ENCODE measurements around the gene CCDC192. TPM values are rescaled to one million over a fixed set of nuclear protein-coding genes. Genes with fewer than 3 reads are reported as not detected.

Gene CCDC192
- total RNA-seq, 3 donors from 2014 or later, result 1.0 TPM; not detected in 2

DNA sequence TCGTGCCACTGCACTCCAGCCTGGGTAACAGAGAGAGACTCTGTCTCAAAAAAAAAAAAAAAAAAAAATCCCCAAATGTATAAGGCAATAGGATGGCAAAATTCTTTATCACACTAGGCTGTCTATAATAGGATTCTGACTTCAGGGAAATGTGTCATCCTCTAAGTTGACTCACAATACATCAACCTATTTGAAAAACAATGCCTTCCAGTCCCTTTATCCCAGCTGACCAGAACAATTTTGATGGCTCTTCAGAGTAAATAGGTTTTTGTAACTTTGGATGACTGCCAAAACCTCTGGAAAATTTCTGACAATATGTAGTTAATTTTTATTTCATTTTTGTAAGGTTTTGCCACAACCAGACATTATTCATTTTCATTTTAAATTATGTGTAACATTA is 184.1 kb downstream of the CCDC192 start:
- no peak for ATAC-seq
- TF ChIP-seq, protein P1, sequence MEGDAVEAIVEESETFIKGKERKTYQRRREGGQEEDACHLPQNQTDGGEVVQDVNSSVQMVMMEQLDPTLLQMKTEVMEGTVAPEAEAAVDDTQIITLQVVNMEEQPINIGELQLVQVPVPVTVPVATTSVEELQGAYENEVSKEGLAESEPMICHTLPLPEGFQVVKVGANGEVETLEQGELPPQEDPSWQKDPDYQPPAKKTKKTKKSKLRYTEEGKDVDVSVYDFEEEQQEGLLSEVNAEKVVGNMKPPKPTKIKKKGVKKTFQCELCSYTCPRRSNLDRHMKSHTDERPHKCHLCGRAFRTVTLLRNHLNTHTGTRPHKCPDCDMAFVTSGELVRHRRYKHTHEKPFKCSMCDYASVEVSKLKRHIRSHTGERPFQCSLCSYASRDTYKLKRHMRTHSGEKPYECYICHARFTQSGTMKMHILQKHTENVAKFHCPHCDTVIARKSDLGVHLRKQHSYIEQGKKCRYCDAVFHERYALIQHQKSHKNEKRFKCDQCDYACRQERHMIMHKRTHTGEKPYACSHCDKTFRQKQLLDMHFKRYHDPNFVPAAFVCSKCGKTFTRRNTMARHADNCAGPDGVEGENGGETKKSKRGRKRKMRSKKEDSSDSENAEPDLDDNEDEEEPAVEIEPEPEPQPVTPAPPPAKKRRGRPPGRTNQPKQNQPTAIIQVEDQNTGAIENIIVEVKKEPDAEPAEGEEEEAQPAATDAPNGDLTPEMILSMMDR (IDR thresholded peaks at IDR 0.05), result no peak

GRCh38 chr5:127891942-127892341 is 188.8 kb downstream of the CCDC192 start:
- ATAC-seq (no peak), DNase-seq (no peak)

More for the DNA sequence above, 184.1 kb downstream of the CCDC192 start:
- intact Hi-C loops (cut with DNase I, micrococcal nuclease), result no loop called here
- no peaks in the 10 kb centered on the region for H3K36me3 ChIP-seq (ENCODE audit: low read depth)
- H3K9me3 ChIP-seq, result no peaks in the 10 kb centered on the region
- H3K4me1 ChIP-seq (ENCODE audit: low read depth), result peaks cover 14% of the 10 kb centered on the region
- DNase-seq, result no peak
- no peak overlapping the region for H3K4me3 ChIP-seq

GRCh38 chr5:127892467-127893207 is 189.4 kb downstream of the CCDC192 start:
- TF ChIP-seq, protein P1 (IDR thresholded peaks at IDR 0.05), result no peak
- DNase-seq (no peak), ATAC-seq (no peak)
- H3K4me3 ChIP-seq, result no peak overlapping the region
- intact Hi-C loops (cut with DNase I, micrococcal nuclease), result no loop called here
- H3K36me3 ChIP-seq (ENCODE audit: low read depth), result no peaks in the 10 kb centered on the region
- no peaks in the 10 kb centered on the region for H3K9me3 ChIP-seq
- H3K4me1 ChIP-seq (ENCODE audit: low read depth), result no peaks in the 10 kb centered on the region

More at GRCh38 chr5:127891942-127892341, 188.8 kb downstream of the CCDC192 start:
- Histone ChIP-seq H3K4me1 (ENCODE audit: low read depth) (no peaks in the 10 kb centered on the region), H3K9me3 (no peaks in the 10 kb centered on the region), H3K36me3 (ENCODE audit: low read depth) (no peaks in the 10 kb centered on the region), H3K4me3 (no peak overlapping the region)
- TF ChIP-seq, protein P1 (IDR thresholded peaks at IDR 0.05), result no peak
- intact Hi-C loops (cut with DNase I, micrococcal nuclease), result no loop called here

DNA sequence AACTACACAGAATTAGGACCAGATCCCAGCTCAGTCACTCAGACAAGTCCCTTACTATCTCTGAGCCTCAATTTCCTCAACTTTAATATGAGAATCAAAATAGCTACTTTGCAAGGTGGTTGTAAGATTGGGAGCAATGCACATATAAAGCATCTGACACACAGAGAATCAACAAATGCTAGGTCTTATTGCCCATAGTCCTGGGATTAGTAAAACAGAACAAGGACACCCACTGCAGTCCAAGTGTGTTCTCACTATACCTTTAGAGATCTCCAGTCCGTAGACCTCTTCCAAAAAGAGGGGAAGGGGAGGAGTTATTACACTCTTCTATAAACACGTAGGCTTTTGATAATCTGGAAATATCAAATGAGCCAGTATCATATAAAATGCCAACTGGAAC is 190.0 kb downstream of the CCDC192 start:
- no peaks in the 10 kb centered on the region for H3K9me3 ChIP-seq
- H3K36me3 ChIP-seq (ENCODE audit: low read depth), result no peaks in the 10 kb centered on the region
- H3K4me1 ChIP-seq (ENCODE audit: low read depth), result no peaks in the 10 kb centered on the region
- DNase-seq, result no peak
- TF ChIP-seq, protein P1 (IDR thresholded peaks at IDR 0.05), result no peak
- no peak overlapping the region for H3K4me3 ChIP-seq
- intact Hi-C loops (cut with DNase I, micrococcal nuclease), result no loop called here
- ATAC-seq, result no peak

DNA sequence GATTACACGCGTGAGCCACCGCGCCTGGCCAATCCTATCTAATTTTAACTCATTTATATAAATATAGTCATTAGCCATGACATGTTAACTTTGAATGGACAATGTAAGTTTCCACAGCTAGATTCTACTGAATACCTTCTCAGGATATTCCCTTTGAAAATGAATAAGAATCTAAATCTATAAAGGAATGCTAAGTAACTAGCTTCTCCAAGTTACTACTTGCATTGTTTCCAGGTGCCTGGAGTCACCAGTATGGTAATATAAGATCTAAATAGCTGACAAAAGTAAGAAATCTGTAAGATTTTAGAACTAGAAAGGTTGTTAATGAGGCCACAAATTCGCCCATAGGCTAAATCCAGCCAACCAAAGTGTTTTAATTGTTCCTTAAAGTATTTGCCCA is 191.3 kb downstream of the CCDC192 start:
- no peak for DNase-seq
- Histone ChIP-seq H3K36me3 (ENCODE audit: low read depth) (no peaks in the 10 kb centered on the region), H3K4me3 (no peak overlapping the region), H3K4me1 (ENCODE audit: low read depth) (no peaks in the 10 kb centered on the region), H3K9me3 (no peaks in the 10 kb centered on the region)
- TF ChIP-seq, protein P1 (IDR thresholded peaks at IDR 0.05), result no peak
- intact Hi-C loops (cut with DNase I, micrococcal nuclease), result no loop called here
- ATAC-seq, result no peak
